HG03060 (cell line): ENCODE measurements around the gene QRFP.
A peak's percentile ranks its signal among the peaks of the same experiment; 100 is the strongest.

ENCODE experiments used
- ATAC-seq: cut with Tn5 transposase; IDR thresholded peaks from one replicate; pipeline ENCODE4 v1.9.1; 2021; ENCODE audit warnings: low read depth, moderate number of reproducible peaks; ENCODE audit not compliant: unreplicated experiment

The QRFP gene

GRCh38 chr9:130934246-130934645, 37.6 kb upstream of the QRFP start:
- ATAC-seq, result no peak

- no peak for ATAC-seq
Measured at GRCh38 chr9:130933114-130934046, 36.8 kb upstream of the QRFP start.

GRCh38 chr9:130932255-130933079, 35.9 kb upstream of the QRFP start:
- ATAC-seq, result no peak

- peak; percentile 46 for ATAC-seq
Measured at GRCh38 chr9:130931508-130932254, 35.1 kb upstream of the QRFP start.

- no peak for ATAC-seq
Measured at GRCh38 chr9:130930804-130931349, 34.3 kb upstream of the QRFP start.

GRCh38 chr9:130930132-130930803, 33.7 kb upstream of the QRFP start:
- no peak for ATAC-seq

- ATAC-seq, result no peak
Measured at GRCh38 chr9:130929571-130930038, 33.0 kb upstream of the QRFP start.

- ATAC-seq, result peak; percentile 34
Measured at GRCh38 chr9:130927995-130928900, 31.6 kb upstream of the QRFP start.

GRCh38 chr9:130927338-130927737, 30.7 kb upstream of the QRFP start:
- ATAC-seq, result no peak

GRCh38 chr9:130925050-130925678, 28.6 kb upstream of the QRFP start:
- no peak for ATAC-seq

- ATAC-seq, result no peak
Measured at GRCh38 chr9:130924448-130924788, 27.8 kb upstream of the QRFP start.

- no peak for ATAC-seq
Measured at GRCh38 chr9:130923611-130924447, 27.2 kb upstream of the QRFP start.

- no peak for ATAC-seq
Measured at GRCh38 chr9:130922893-130923610, 26.4 kb upstream of the QRFP start.

- ATAC-seq, result no peak
Measured at GRCh38 chr9:130921989-130922892, 25.6 kb upstream of the QRFP start.

GRCh38 chr9:130921300-130921988, 24.8 kb upstream of the QRFP start:
- no peak for ATAC-seq
